Measurements from ENCODE around the gene THUMPD3. TPM values are rescaled to one million over a fixed set of nuclear protein-coding genes. Genes with fewer than 3 reads are reported as not detected.

The THUMPD3 gene
- total and polyA plus RNA-seq, 9 of the 15 experiments (the other 6 are each of a cell fraction or from before 2014, with no cell fraction given), result 58.3 to 132 (median 113) TPM

DNA sequence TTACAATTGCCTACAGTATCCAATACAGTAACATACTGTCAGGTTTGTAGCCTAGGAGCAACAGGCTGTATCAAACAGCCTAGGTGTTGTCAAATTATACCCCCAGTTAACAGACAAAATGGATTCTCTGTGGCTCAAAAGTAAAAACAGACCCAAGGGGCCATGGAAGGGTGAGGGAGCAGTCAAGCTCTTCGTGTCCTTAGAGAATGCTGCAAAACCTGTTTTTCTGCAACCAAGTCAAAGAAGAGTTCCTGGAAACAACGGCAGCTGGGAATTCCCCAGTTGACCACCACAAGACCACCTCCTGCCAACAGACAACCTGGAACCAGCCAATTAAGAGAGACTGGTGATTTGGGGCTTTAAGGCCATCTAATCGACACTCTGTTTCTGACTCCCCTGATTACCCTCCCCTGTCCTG lies 11.1 kb upstream of the THUMPD3 start:
- Histone ChIP-seq H3K27ac (ENCODE audit: extremely low read depth, low read depth, low read length) (no peak overlapping the region), H3K9me1 (ENCODE audit: control insufficient read depth, insufficient read depth, low read length) (no peaks in the 10 kb centered on the region), H3K27me3 (ENCODE audit: control insufficient read depth in 2 of 2, insufficient read depth in 2 of 2, low read length in 2 of 2) (peaks cover 5 to 8% of the 10 kb centered on the region in 2 experiments; a peak in 2 of 5 replicates), H3K4me2 (ENCODE audit: insufficient read depth, low read length) (no peak overlapping the region), H3K4me3 (no peak overlapping the region), H3K79me2 (ENCODE audit: control insufficient read depth, insufficient read depth, low read length) (no peaks in the 10 kb centered on the region), H3K36me3 (ENCODE audit: control insufficient read depth, insufficient read depth, low read length) (no peaks in the 10 kb centered on the region), H3K9ac (ENCODE audit: insufficient read depth in 1 of 2, low read depth in 2 of 2, low read length in 2 of 2) (no peak overlapping the region), H2AFZ (ENCODE audit: low read depth, low read length) (no peak overlapping the region), H3K4me1 (replicated peaks in 1 of 2; ENCODE audit: control insufficient read depth in 2 of 2, insufficient read depth in 2 of 2, low read length in 2 of 2) (no peaks in the 10 kb centered on the region; a peak in 2 of 5 replicates), H3K9me3 (replicated peaks; ENCODE audit: control insufficient read depth, insufficient read depth, low read depth, low read length) (no peaks in the 10 kb centered on the region), H4K20me1 (replicated peaks; ENCODE audit: control insufficient read depth, insufficient read depth, low read length) (no peaks in the 10 kb centered on the region; the same call in 1 of the 2 replicates)
- WGBS (ENCODE audit: insufficient coverage, low coverage, missing lambda C conversion rate), result 17% methylated on average over 3 of the region's 3 CpGs
- no TSS peak for BruUV-seq (replicated peaks)
- POLR2A ChIA-PET, result interaction anchor here (3.8 kb wide), 1 partner anchor 11 kb away, joined by 29 read pairs; the partner anchor contains the start of gene THUMPD3
- intact Hi-C loops (cut with micrococcal nuclease), result loop anchor here (2.0 to 10.0 kb wide), 5 partner anchors 91 to 363 kb away; partner anchors contain the start of gene MTMR14
- FAIRE-seq, result no peak
- CTCF ChIA-PET (ENCODE audit: low intra/inter-chr PET ratio), result interaction anchor here (0.8 kb wide), 1 partner anchor 873 kb away, joined by 4 read pairs; no protein-coding TSS in a partner anchor
- DNase-seq (ENCODE audit: extremely low read depth in 1 of 4, low spot score in 3 of 4), result no peak
- ATAC-seq, result no peak
- TF ChIP-seq MAFK (IDR thresholded peaks at IDR 0.05; ENCODE audit: low read length) (no peak), TAF15 (IDR thresholded peaks at IDR 0.05; ENCODE audit: low read depth, low read length) (no peak), ZNF785 (CRISPR knock-in tag; IDR thresholded peaks at IDR 0.05) (no peak), BCOR (IDR thresholded peaks at IDR 0.05) (no peak)
- TF ChIP-seq, protein P1, sequence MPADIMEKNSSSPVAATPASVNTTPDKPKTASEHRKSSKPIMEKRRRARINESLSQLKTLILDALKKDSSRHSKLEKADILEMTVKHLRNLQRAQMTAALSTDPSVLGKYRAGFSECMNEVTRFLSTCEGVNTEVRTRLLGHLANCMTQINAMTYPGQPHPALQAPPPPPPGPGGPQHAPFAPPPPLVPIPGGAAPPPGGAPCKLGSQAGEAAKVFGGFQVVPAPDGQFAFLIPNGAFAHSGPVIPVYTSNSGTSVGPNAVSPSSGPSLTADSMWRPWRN (IDR thresholded peaks at IDR 0.05; ENCODE audit: low read depth), result no peak
- TF ChIP-seq, protein P2, sequence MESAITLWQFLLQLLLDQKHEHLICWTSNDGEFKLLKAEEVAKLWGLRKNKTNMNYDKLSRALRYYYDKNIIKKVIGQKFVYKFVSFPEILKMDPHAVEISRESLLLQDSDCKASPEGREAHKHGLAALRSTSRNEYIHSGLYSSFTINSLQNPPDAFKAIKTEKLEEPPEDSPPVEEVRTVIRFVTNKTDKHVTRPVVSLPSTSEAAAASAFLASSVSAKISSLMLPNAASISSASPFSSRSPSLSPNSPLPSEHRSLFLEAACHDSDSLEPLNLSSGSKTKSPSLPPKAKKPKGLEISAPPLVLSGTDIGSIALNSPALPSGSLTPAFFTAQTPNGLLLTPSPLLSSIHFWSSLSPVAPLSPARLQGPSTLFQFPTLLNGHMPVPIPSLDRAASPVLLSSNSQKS (CRISPR knock-in tag; IDR thresholded peaks at IDR 0.05), result no peak
- TF ChIP-seq, protein P3, sequence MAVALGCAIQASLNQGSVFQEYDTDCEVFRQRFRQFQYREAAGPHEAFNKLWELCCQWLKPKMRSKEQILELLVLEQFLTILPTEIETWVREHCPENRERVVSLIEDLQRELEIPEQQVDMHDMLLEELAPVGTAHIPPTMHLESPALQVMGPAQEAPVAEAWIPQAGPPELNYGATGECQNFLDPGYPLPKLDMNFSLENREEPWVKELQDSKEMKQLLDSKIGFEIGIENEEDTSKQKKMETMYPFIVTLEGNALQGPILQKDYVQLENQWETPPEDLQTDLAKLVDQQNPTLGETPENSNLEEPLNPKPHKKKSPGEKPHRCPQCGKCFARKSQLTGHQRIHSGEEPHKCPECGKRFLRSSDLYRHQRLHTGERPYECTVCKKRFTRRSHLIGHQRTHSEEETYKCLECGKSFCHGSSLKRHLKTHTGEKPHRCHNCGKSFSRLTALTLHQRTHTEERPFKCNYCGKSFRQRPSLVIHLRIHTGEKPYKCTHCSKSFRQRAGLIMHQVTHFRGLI (CRISPR knock-in tag; IDR thresholded peaks at IDR 0.05), result no peak
- in situ Hi-C loops (cut with MboI), result no loop called here
